Liver (tissue), 9 donors: ENCODE measurements around the gene PRRT1B. TPM values are rescaled to one million over a fixed set of nuclear protein-coding genes. Genes with fewer than 3 reads are reported as not detected.
A peak's percentile ranks its signal among the peaks of the same experiment; 100 is the strongest.

ENCODE experiments used
- DNase-seq: peaks from one replicate; pipeline ENCODE4 v3.0.0-alpha.2; 2017; ENCODE audit warnings: low spot score
- H3K27ac ChIP-seq, 2 donors: one replicate each; pipeline ENCODE4 v1.7.0; 2013; ENCODE audit warnings: inconsistent platforms in 2 of 2, low read length in 2 of 2, control low read depth in 1 of 2, low read depth in 1 of 2, mild to moderate bottlenecking in 1 of 2
- H3K27me3 ChIP-seq, 4 donors: one replicate each; pipeline versions ENCODE4 v1.6.1 to v1.7.0; 2013; ENCODE audit warnings: low read length in 3 of 4, inconsistent platforms in 1 of 4, mild to moderate bottlenecking in 1 of 4, moderate library complexity in 1 of 4; ENCODE audit not compliant: control insufficient read depth in 4 of 4, insufficient read depth in 4 of 4
- H3K36me3 ChIP-seq, 4 donors: one replicate each; pipeline versions ENCODE4 v1.6.1 to v1.7.0; 2013; ENCODE audit warnings: low read length in 3 of 4, mild to moderate bottlenecking in 3 of 4, low read depth in 1 of 4, moderate library complexity in 1 of 4; ENCODE audit not compliant: control insufficient read depth in 4 of 4, insufficient read depth in 3 of 4
- H3K4me1 ChIP-seq, 4 donors: one replicate each; pipeline versions ENCODE4 v1.6.1 to v1.7.0; 2013; ENCODE audit warnings: low read length in 3 of 4, mild to moderate bottlenecking in 3 of 4, moderate library complexity in 1 of 4; ENCODE audit not compliant: control insufficient read depth in 4 of 4, insufficient read depth in 4 of 4
- H3K4me3 ChIP-seq, 3 donors: one replicate each; pipeline versions ENCODE4 v1.6.1 to v1.7.0; 2013; ENCODE audit warnings: low read length in 3 of 3, control low read depth in 1 of 3, low read depth in 1 of 3, mild to moderate bottlenecking in 1 of 3
- H3K9ac ChIP-seq, 2 donors: one replicate each; pipeline ENCODE4 v1.7.0; 2013; ENCODE audit warnings: low read length in 2 of 2, mild to moderate bottlenecking in 2 of 2, moderate library complexity in 2 of 2, control low read depth in 1 of 2, low read depth in 1 of 2
- H3K9me3 ChIP-seq, 4 donors: one replicate each; pipeline versions ENCODE4 v1.6.1 to v1.7.0; 2013; ENCODE audit warnings: low read length in 3 of 4; ENCODE audit not compliant: control insufficient read depth in 4 of 4
- EGR1 ChIP-seq, 2 donors: IDR thresholded peaks; 2 replicates each; pipeline ENCODE4 v1.6.1; 2016 to 2018; ENCODE audit warnings: antibody characterized with exemption in 2 of 2, low read depth in 2 of 2
- FOXA1 ChIP-seq: IDR thresholded peaks from 2 replicates; pipeline ENCODE4 v1.6.1; 2016; ENCODE audit warnings: antibody characterized with exemption
- FOXA2 ChIP-seq: IDR thresholded peaks from 2 replicates; pipeline ENCODE4 v1.6.1; 2016; ENCODE audit warnings: antibody characterized with exemption
- GABPA ChIP-seq, 2 donors: IDR thresholded peaks in 1 of 2; conservative IDR thresholded peaks in 1 of 2; 2 replicates each; pipeline ENCODE4 v1.6.1; 2016; ENCODE audit warnings: antibody characterized with exemption in 2 of 2, mild to moderate bottlenecking in 1 of 2, moderate library complexity in 1 of 2
- HNF4A ChIP-seq, 2 donors: conservative IDR thresholded peaks; 2 replicates each; pipeline ENCODE4 v1.6.1; 2016; ENCODE audit warnings: antibody characterized with exemption in 2 of 2, mild to moderate bottlenecking in 2 of 2
- HNF4G ChIP-seq: IDR thresholded peaks from 2 replicates; pipeline ENCODE4 v1.6.1; 2016; ENCODE audit warnings: antibody characterized with exemption
- JUND ChIP-seq, 2 donors: IDR thresholded peaks; 2 replicates each; pipeline ENCODE4 v1.6.1; 2016; ENCODE audit warnings: antibody characterized with exemption in 2 of 2
- NR2F2 ChIP-seq: IDR thresholded peaks from 2 replicates; pipeline ENCODE4 v1.6.1; 2016; ENCODE audit warnings: antibody characterized with exemption
- RAD21 ChIP-seq, 2 donors: IDR thresholded peaks; 2 replicates each; pipeline ENCODE4 v1.6.1; 2016; ENCODE audit warnings: antibody characterized with exemption in 2 of 2, mild to moderate bottlenecking in 2 of 2
- RXRA ChIP-seq, 2 donors: IDR thresholded peaks; 2 replicates each; pipeline ENCODE4 v1.6.1; 2017 to 2018; ENCODE audit warnings: antibody characterized with exemption in 2 of 2, mild to moderate bottlenecking in 1 of 2
- SP1 ChIP-seq: IDR thresholded peaks from 2 replicates; pipeline ENCODE4 v1.6.1; 2018; ENCODE audit warnings: antibody characterized with exemption, mild to moderate bottlenecking
- TAF1 ChIP-seq: conservative IDR thresholded peaks from 2 replicates; pipeline ENCODE4 v1.6.1; 2016; ENCODE audit warnings: antibody characterized with exemption, mild to moderate bottlenecking
- YY1 ChIP-seq: IDR thresholded peaks from 2 replicates; pipeline ENCODE4 v1.6.1; 2016; ENCODE audit warnings: antibody characterized with exemption, mild to moderate bottlenecking
- WGBS: extraction: QIAGEN DNeasy Blood & Tissue Kit; methylation state at CpG from one replicate; pipeline ENCODE4 v1.1.7; 2013; 5-methylcytosine and 5-hydroxymethylcytosine counted together
- polyA plus RNA-seq, 2 donors: library from polyadenylated mRNA; stranded (reverse) in 1 of 2; unstranded in 1 of 2; fragments of 200-250 nt in 1 of 2; fragments of >200 nt in 1 of 2; fragmentation: Nextera tagmentation in 1 of 2; extraction: Ambion mirVana in 1 of 2; gene quantifications; one replicate each; pipeline versions ENCODE4 v1.2.1 to v1.2.3, GENCODE V29; 2013 to 2015
- total RNA-seq, 2 donors: library from RNA; depleted of rRNA; stranded (reverse); fragments of >200 nt; gene quantifications; one replicate each; pipeline ENCODE4 v1.2.3, GENCODE V29; 2014
- TF ChIP-seq, protein P1 (sequence below): IDR thresholded peaks from 2 replicates; pipeline ENCODE4 v1.6.1; 2016; ENCODE audit warnings: antibody characterized with exemption
- TF ChIP-seq, protein P2 (sequence below): IDR thresholded peaks from 2 replicates; pipeline ENCODE4 v1.6.1; 2016; ENCODE audit warnings: antibody characterized with exemption
- TF ChIP-seq, protein P3 (sequence below): IDR thresholded peaks from 2 replicates; pipeline ENCODE4 v1.6.1; 2016; ENCODE audit warnings: antibody characterized with exemption
- TF ChIP-seq, protein P4 (sequence below): IDR thresholded peaks from 2 replicates; pipeline ENCODE4 v1.6.1; 2016; ENCODE audit warnings: antibody characterized with exemption, mild to moderate bottlenecking
- TF ChIP-seq, protein P5 (sequence below): fragments of 150-350 bp; IDR thresholded peaks from 2 replicates; pipeline ENCODE4 v1.5.1; 2017; ENCODE audit warnings: improper control_type of control experiment, low read depth, low read length; ENCODE audit not compliant: missing input control
- donor health status: healthy.
- donor health status: healthy.
- donor health status: healthy.
- donor health status: healthy.
- donor health status: healthy.

The PRRT1B gene
- total and polyA plus RNA-seq, 4 donors = 0.15 to 1.9 (median 1.4) TPM

DNA sequence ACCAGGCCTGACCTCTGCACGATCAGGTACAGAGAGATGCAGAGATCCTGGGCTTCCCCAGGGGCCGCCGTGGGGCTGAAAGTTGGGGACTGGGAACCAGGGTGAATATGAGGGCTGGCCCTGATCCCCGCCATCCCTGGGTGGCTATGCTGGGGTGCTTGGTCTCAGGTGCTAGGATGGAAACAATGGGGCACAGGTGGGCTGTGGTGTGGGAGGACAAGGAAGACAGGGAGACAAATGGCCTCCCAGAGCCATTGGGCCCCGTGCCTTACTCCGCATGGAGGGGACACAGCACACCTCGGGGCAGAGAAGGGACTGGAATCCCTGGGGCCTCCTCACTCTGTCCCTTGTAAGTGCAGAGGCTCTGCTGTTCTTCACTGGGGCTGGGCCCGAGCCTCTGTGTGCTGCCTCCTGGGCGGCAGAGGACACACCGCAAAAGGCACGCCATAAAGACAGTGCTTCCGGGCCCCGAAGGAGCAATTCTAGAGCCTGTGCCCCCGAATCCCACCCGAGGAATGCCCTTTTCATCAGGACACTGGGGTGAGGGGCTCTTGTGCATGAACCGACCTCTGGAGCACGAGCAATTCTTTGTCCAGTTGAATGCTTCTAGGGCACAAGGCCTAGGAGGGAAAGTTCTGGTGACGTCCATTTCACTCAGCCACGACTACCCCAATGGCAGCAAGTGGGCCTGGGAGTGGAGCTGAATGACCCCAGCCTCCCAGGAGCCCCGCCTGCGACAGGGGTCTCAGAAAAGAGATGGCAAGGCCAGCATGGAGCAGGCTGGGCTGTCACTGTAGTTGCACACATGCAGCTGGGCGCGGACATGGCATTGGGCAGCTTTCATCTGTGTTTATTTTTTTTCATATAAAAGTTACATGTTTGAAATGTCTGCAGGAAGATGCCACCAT lies 30.9 kb downstream of the PRRT1B start:
- H3K9me3 ChIP-seq = no peaks in the 10 kb centered on the region
- no peak overlapping the region for H3K4me3 ChIP-seq
- no peak overlapping the region for H3K27ac ChIP-seq
- peaks cover 0 to 18% (median 15%) of the 10 kb centered on the region in 4 donors for H3K4me1 ChIP-seq
- WGBS = 96% methylated on average over 23 of the region's 23 CpGs
- no peak for TF ChIP-seq RXRA (IDR thresholded peaks at IDR 0.05)
- peak; percentile 28 for DNase-seq
- H3K27me3 ChIP-seq = no peaks in the 10 kb centered on the region
- peaks cover 0 to 12% (median 2%) of the 10 kb centered on the region in 4 donors for H3K36me3 ChIP-seq
- no peak overlapping the region for H3K9ac ChIP-seq

DNA sequence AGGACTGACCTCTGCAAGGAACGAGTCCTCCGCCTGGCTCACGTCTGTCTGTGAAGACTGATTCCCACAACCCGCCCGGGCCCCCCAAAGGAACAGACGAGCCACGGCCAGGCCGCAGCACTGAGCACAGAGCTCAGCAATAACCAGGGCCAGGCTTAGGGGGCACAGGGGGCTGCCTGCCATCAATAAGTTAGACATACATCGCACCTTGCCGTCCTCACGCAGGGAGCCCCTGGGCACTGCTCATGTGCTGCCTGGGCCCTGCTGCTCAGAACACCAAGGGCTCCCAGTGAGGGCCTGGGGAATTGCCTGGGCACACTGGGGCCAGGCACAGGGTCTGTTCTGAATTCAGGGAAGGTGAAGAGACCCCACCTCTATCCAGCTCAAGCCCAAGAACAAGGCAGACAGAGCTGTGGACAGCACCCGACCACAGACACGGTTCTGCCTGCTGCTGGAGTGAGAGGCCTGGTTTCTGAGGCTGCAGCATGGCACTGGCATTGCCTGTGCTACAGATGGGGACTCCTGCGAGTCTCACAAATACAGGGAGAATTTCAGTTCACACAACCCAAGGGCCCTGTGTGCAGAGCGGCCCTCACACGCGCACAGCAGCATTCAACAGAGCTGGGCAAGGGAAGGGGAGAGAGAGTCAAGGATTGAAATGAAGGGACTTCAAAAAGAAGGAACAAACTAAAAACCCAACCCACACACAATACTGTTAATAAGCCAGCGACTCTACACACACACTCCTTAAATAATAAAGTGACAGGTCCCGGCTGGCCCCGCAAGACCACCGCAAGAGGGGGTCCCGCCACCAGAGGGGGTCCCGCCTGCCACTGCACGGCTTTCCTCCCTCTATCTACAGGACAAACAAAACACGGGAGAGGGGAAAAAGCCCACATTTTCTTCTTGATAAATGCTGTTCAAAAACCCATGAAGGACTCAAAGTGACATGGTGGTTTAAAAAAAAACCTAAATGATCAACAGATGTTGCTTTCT lies 32.0 kb downstream of the PRRT1B start:
- Histone ChIP-seq H3K4me1 (peaks cover 0 to 18% (median 15%) of the 10 kb centered on the region in 4 donors), H3K27me3 (no peaks in the 10 kb centered on the region), H3K4me3 (no peak overlapping the region), H3K36me3 (peaks cover 0 to 20% (median 1%) of the 10 kb centered on the region in 4 donors), H3K9ac (no peak overlapping the region), H3K27ac (no peak overlapping the region), H3K9me3 (no peaks in the 10 kb centered on the region)
- TF ChIP-seq, protein P1, sequence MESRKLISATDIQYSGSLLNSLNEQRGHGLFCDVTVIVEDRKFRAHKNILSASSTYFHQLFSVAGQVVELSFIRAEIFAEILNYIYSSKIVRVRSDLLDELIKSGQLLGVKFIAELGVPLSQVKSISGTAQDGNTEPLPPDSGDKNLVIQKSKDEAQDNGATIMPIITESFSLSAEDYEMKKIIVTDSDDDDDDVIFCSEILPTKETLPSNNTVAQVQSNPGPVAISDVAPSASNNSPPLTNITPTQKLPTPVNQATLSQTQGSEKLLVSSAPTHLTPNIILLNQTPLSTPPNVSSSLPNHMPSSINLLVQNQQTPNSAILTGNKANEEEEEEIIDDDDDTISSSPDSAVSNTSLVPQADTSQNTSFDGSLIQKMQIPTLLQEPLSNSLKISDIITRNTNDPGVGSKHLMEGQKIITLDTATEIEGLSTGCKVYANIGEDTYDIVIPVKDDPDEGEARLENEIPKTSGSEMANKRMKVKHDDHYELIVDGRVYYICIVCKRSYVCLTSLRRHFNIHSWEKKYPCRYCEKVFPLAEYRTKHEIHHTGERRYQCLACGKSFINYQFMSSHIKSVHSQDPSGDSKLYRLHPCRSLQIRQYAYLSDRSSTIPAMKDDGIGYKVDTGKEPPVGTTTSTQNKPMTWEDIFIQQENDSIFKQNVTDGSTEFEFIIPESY = no peak
- TF ChIP-seq HNF4A (conservative IDR thresholded peaks at IDR 0.05) = no peak
- no peak for TF ChIP-seq SP1
- no peak for TF ChIP-seq GABPA (IDR thresholded peaks at IDR 0.05 in 1 of 2, conservative IDR thresholded peaks at IDR 0.05 in 1 of 2)
- TF ChIP-seq EGR1 (IDR thresholded peaks at IDR 0.05; ENCODE audit: low read depth in 2 of 2) = no peak
- no peak for TF ChIP-seq FOXA1
- no peak for TF ChIP-seq NR2F2
- TF ChIP-seq RXRA (IDR thresholded peaks at IDR 0.05) = no peak
- no peak for TF ChIP-seq YY1
- TF ChIP-seq RAD21 (IDR thresholded peaks at IDR 0.05) = no peak
- TF ChIP-seq, protein P2, sequence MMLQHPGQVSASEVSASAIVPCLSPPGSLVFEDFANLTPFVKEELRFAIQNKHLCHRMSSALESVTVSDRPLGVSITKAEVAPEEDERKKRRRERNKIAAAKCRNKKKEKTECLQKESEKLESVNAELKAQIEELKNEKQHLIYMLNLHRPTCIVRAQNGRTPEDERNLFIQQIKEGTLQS = no peak
- no peak for TF ChIP-seq FOXA2
- TF ChIP-seq, protein P3, sequence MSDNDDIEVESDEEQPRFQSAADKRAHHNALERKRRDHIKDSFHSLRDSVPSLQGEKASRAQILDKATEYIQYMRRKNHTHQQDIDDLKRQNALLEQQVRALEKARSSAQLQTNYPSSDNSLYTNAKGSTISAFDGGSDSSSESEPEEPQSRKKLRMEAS = no peak
- TF ChIP-seq, protein P4, sequence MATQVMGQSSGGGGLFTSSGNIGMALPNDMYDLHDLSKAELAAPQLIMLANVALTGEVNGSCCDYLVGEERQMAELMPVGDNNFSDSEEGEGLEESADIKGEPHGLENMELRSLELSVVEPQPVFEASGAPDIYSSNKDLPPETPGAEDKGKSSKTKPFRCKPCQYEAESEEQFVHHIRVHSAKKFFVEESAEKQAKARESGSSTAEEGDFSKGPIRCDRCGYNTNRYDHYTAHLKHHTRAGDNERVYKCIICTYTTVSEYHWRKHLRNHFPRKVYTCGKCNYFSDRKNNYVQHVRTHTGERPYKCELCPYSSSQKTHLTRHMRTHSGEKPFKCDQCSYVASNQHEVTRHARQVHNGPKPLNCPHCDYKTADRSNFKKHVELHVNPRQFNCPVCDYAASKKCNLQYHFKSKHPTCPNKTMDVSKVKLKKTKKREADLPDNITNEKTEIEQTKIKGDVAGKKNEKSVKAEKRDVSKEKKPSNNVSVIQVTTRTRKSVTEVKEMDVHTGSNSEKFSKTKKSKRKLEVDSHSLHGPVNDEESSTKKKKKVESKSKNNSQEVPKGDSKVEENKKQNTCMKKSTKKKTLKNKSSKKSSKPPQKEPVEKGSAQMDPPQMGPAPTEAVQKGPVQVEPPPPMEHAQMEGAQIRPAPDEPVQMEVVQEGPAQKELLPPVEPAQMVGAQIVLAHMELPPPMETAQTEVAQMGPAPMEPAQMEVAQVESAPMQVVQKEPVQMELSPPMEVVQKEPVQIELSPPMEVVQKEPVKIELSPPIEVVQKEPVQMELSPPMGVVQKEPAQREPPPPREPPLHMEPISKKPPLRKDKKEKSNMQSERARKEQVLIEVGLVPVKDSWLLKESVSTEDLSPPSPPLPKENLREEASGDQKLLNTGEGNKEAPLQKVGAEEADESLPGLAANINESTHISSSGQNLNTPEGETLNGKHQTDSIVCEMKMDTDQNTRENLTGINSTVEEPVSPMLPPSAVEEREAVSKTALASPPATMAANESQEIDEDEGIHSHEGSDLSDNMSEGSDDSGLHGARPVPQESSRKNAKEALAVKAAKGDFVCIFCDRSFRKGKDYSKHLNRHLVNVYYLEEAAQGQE = no peak
- TF ChIP-seq TAF1 = no peak
- TF ChIP-seq, protein P5, sequence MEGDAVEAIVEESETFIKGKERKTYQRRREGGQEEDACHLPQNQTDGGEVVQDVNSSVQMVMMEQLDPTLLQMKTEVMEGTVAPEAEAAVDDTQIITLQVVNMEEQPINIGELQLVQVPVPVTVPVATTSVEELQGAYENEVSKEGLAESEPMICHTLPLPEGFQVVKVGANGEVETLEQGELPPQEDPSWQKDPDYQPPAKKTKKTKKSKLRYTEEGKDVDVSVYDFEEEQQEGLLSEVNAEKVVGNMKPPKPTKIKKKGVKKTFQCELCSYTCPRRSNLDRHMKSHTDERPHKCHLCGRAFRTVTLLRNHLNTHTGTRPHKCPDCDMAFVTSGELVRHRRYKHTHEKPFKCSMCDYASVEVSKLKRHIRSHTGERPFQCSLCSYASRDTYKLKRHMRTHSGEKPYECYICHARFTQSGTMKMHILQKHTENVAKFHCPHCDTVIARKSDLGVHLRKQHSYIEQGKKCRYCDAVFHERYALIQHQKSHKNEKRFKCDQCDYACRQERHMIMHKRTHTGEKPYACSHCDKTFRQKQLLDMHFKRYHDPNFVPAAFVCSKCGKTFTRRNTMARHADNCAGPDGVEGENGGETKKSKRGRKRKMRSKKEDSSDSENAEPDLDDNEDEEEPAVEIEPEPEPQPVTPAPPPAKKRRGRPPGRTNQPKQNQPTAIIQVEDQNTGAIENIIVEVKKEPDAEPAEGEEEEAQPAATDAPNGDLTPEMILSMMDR = no peak
- TF ChIP-seq JUND (IDR thresholded peaks at IDR 0.05) = no peak
- no peak for TF ChIP-seq HNF4G
- peak; percentile 31 for DNase-seq
- 93% methylated on average over 25 of the region's 25 CpGs for WGBS
